ENCODE results near the gene NACC1. TPM values are rescaled to one million over a fixed set of nuclear protein-coding genes. Genes with fewer than 3 reads are reported as not detected.

The NACC1 gene
- total RNA-seq, 1 experiment from 2014 or later = 126 TPM

- intact Hi-C loops (cut with micrococcal nuclease; ENCODE audit: unreplicated experiment) = no loop called here
- TF ChIP-seq EZH2 (IDR thresholded peaks at IDR 0.05; ENCODE audit: borderline replicate concordance, low read depth, low read length, poor library complexity, severe bottlenecking) (no peak), CTCF (conservative IDR thresholded peaks at IDR 0.05; ENCODE audit: low read depth, low read length) (no peak)
- H3K27me3 ChIP-seq (replicated peaks; ENCODE audit: insufficient read depth, low read depth, low read length, poor library complexity) = no peaks in the 10 kb centered on the region
- no peak overlapping the region for H3K27ac ChIP-seq (ENCODE audit: low read depth, low read length, poor library complexity, severe bottlenecking)
- ChIA-PET CTCF (interaction anchor here (1.1 kb wide), 1 partner anchor 25 kb away, joined by 4 read pairs; no protein-coding TSS in a partner anchor), POLR2A (ENCODE audit: low non-redundant PET) (no interaction called here)
- H3K9me3 ChIP-seq (ENCODE audit: low read depth, low read length, poor library complexity, severe bottlenecking) = no peaks in the 10 kb centered on the region
- DNase-seq (ENCODE audit: low spot score) = no peak
- no TSS peak for BruUV-seq (replicated peaks)
- peaks cover 16% of the 10 kb centered on the region for H3K4me1 ChIP-seq (ENCODE audit: insufficient read depth, low read length, poor library complexity, severe bottlenecking)
- no peak overlapping the region for H3K4me3 ChIP-seq (ENCODE audit: low read depth, low read length, poor library complexity, severe bottlenecking)
- H3K36me3 ChIP-seq (ENCODE audit: insufficient read depth, low read length, poor library complexity, severe bottlenecking) = no peaks in the 10 kb centered on the region
Measured at GRCh38 chr19:13085666-13086065, 32.4 kb upstream of the NACC1 start.

GRCh38 chr19:13086341-13086740 lies 31.7 kb upstream of the NACC1 start:
- POLR2A ChIA-PET (ENCODE audit: low non-redundant PET) = no interaction called here
- CTCF ChIA-PET = interaction anchor here (1.1 kb wide), 1 partner anchor 25 kb away, joined by 4 read pairs; no protein-coding TSS in a partner anchor
- Histone ChIP-seq H3K4me3 (ENCODE audit: low read depth, low read length, poor library complexity, severe bottlenecking) (no peak overlapping the region), H3K4me1 (ENCODE audit: insufficient read depth, low read length, poor library complexity, severe bottlenecking) (peaks cover 22% of the 10 kb centered on the region), H3K27ac (ENCODE audit: low read depth, low read length, poor library complexity, severe bottlenecking) (no peak overlapping the region), H3K36me3 (ENCODE audit: insufficient read depth, low read length, poor library complexity, severe bottlenecking) (no peaks in the 10 kb centered on the region), H3K27me3 (replicated peaks; ENCODE audit: insufficient read depth, low read depth, low read length, poor library complexity) (no peaks in the 10 kb centered on the region), H3K9me3 (ENCODE audit: low read depth, low read length, poor library complexity, severe bottlenecking) (no peaks in the 10 kb centered on the region)
- TF ChIP-seq EZH2 (IDR thresholded peaks at IDR 0.05; ENCODE audit: borderline replicate concordance, low read depth, low read length, poor library complexity, severe bottlenecking) = no peak
- TF ChIP-seq CTCF (conservative IDR thresholded peaks at IDR 0.05; ENCODE audit: low read depth, low read length) = no peak
- intact Hi-C loops (cut with micrococcal nuclease; ENCODE audit: unreplicated experiment) = no loop called here
- BruUV-seq (replicated peaks) = no TSS peak
- DNase-seq (ENCODE audit: low spot score) = no peak

GRCh38 chr19:13087295-13087694 lies 30.8 kb upstream of the NACC1 start:
- TF ChIP-seq CTCF (conservative IDR thresholded peaks at IDR 0.05; ENCODE audit: low read depth, low read length) = no peak
- TF ChIP-seq EZH2 (IDR thresholded peaks at IDR 0.05; ENCODE audit: borderline replicate concordance, low read depth, low read length, poor library complexity, severe bottlenecking) = no peak
- Histone ChIP-seq H3K4me3 (ENCODE audit: low read depth, low read length, poor library complexity, severe bottlenecking) (no peak overlapping the region), H3K36me3 (ENCODE audit: insufficient read depth, low read length, poor library complexity, severe bottlenecking) (no peaks in the 10 kb centered on the region), H3K9me3 (ENCODE audit: low read depth, low read length, poor library complexity, severe bottlenecking) (no peaks in the 10 kb centered on the region), H3K27ac (ENCODE audit: low read depth, low read length, poor library complexity, severe bottlenecking) (no peak overlapping the region), H3K27me3 (replicated peaks; ENCODE audit: insufficient read depth, low read depth, low read length, poor library complexity) (no peaks in the 10 kb centered on the region), H3K4me1 (ENCODE audit: insufficient read depth, low read length, poor library complexity, severe bottlenecking) (peaks cover 29% of the 10 kb centered on the region)
- CTCF ChIA-PET = interaction anchor here (0.7 to 1.1 kb wide), 2 partner anchors 26 to 110 kb away, joined by 3 read pairs; no protein-coding TSS in a partner anchor
- intact Hi-C loops (cut with micrococcal nuclease; ENCODE audit: unreplicated experiment) = no loop called here
- no TSS peak for BruUV-seq (replicated peaks)
- DNase-seq (ENCODE audit: low spot score) = no peak
- POLR2A ChIA-PET (ENCODE audit: low non-redundant PET) = no interaction called here

Measured in A673 (cell line).